ENCODE data around the gene LPP.

LPP gene

DNA sequence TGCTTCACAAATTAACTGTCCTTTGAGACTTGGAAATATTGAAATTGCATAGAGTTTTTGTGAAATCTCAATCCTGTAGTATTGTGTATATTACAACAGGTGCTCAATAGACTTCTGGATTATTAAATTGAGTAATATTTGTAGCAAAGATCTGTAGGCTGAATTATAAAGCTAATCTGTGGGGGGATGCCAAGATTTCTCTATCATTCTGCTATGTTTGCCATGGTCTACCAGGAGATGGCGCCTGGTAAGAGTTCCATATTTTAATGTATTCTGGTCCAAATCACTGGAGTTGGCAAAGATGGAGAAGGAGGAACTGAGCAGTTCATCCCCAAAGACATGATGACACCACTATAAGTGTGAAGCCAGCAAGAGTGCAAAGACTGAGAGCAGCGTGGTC lies 676.9 kb downstream of the LPP start:
- TF ChIP-seq, protein P1, sequence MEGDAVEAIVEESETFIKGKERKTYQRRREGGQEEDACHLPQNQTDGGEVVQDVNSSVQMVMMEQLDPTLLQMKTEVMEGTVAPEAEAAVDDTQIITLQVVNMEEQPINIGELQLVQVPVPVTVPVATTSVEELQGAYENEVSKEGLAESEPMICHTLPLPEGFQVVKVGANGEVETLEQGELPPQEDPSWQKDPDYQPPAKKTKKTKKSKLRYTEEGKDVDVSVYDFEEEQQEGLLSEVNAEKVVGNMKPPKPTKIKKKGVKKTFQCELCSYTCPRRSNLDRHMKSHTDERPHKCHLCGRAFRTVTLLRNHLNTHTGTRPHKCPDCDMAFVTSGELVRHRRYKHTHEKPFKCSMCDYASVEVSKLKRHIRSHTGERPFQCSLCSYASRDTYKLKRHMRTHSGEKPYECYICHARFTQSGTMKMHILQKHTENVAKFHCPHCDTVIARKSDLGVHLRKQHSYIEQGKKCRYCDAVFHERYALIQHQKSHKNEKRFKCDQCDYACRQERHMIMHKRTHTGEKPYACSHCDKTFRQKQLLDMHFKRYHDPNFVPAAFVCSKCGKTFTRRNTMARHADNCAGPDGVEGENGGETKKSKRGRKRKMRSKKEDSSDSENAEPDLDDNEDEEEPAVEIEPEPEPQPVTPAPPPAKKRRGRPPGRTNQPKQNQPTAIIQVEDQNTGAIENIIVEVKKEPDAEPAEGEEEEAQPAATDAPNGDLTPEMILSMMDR (conservative IDR thresholded peaks at IDR 0.05; ENCODE audit: low read depth), result no peak
- CTCF ChIA-PET, result no interaction called here
- no peak for DNase-seq (ENCODE audit: low spot score)

DNA sequence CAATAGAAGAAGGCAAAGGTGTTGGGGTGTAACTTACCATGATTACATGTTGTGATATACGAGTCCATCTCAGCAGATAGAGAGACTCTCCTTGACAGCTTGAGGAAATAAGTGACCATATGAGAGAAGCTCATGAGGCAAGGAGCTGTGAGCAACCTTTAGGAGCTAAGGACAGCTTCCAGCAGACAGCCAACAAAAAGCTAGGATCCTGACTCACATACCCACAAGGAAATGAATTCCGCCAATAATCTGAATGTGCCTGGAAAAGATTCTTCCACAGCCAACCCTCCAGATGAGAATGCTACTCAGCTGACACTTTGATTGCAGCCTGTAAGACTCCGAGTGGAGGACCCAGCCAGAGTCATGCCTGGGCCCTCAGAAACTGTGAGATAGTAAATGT lies 678.2 kb downstream of the LPP start:
- DNase-seq (ENCODE audit: low spot score), result no peak
- POLR2A ChIA-PET (ENCODE audit: low non-redundant PET), result no interaction called here

More for the DNA sequence above, 676.9 kb downstream of the LPP start:
- no peak overlapping the region for H3K27ac ChIP-seq
- POLR2A ChIA-PET (ENCODE audit: low non-redundant PET), result no interaction called here

DNA sequence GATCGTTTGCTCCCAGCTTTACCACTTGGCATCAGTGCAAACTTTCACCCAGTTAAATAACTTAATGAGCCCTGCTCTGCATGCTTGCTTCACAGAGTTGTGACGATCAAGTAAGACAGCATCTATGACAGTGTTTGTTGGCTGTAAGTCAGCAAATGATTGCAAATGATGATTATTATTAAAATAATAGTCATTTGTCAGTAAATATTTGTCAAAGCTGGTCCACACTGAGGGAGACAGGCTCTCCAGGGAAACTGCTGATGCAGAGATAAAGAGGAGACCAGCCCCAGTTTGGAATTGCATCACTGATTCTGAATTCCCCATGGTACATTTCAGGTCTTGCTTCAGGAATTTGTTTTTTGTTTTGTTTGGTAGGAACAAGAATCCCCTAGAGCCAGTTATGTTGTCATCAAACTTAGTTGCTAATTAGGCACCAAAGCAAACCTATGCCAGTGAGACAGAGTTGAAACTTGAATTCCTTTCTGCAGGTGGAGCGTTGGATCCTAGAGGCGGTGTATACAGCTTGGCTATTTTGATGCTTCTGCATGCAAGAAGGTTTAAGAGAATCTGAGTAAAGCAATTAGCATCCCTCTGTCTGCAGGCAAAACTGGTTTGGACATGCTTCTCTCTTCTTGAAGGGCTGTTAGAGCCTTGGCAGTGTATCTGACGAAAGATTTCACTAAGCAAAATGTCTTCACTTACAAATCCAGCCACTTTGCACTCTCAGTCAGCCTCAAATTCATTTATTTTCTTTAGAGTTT lies 679.2 kb downstream of the LPP start:
- ChIA-PET CTCF (interaction anchor here (0.8 to 0.9 kb wide), 2 partner anchors 121 to 1092 kb away, joined by 3 to 4 read pairs; no protein-coding TSS in a partner anchor), POLR2A (ENCODE audit: low non-redundant PET) (no interaction called here)
- peak; percentile 53 for DNase-seq (ENCODE audit: low spot score)
- H3K27ac ChIP-seq, result peak overlapping the region; percentile 83
- TF ChIP-seq, protein P1 (conservative IDR thresholded peaks at IDR 0.05; ENCODE audit: low read depth), result peak; percentile 29; the same call in 1 of the 2 replicates

More for the DNA sequence above, 678.2 kb downstream of the LPP start:
- CTCF ChIA-PET, result interaction anchor here (0.8 to 0.9 kb wide), 2 partner anchors 122 to 1091 kb away, joined by 3 to 4 read pairs; no protein-coding TSS in a partner anchor
- TF ChIP-seq, protein P1 (conservative IDR thresholded peaks at IDR 0.05; ENCODE audit: low read depth), result no peak
- peak overlapping the region; percentile 83 for H3K27ac ChIP-seq

DNA sequence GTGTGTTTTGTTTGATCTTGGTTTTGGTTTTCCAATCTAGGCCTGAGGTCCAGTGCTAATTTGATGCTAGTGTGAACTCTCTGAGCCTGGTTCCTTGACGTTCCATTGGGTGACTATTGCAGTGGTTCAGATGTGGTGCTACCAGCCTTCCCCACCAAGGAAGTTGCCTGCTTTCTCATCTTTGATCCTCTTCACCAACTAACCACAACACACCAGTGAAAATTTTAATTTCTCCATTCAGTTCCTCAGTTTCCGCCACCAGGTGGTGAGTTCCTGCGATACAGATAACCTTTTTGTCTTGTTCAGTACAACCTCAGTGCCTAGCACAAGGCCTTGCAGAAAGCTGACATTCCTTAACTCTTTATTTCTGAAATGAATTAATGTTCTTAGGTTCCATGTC lies 680.4 kb downstream of the LPP start:
- no peak for DNase-seq (ENCODE audit: low spot score)
- CTCF ChIA-PET, result interaction anchor here (0.7 kb wide), 1 partner anchor 1728 kb away, joined by 3 read pairs; no protein-coding TSS in a partner anchor
- TF ChIP-seq, protein P1 (conservative IDR thresholded peaks at IDR 0.05; ENCODE audit: low read depth), result no peak
- H3K27ac ChIP-seq, result no peak overlapping the region
- POLR2A ChIA-PET (ENCODE audit: low non-redundant PET), result no interaction called here

DNA sequence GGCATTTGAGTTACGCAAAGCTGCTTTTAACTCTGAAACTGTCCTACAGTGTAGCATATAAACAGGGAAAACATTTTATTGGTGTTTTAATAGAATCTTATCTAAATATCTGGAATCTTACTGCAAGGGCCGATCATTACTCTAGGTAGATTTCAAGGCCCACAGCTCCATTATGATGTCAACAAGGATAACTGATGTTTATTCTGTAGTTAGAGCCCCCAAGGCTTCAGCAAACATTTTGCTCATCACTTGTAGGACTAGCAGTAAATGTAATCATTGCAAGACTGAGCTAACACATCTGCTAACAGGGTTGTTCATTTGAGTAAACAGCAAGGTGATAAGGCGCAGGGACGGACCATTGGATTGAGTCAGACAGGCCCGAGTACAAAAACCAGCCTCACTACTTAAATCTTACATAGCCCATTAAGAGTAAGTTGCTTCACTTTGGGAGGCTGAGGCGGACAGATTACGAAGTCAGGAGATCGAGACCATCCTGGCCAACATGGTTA lies 685.3 kb downstream of the LPP start:
- H3K27ac ChIP-seq, result no peak overlapping the region
- POLR2A ChIA-PET (ENCODE audit: low non-redundant PET), result no interaction called here
- TF ChIP-seq, protein P1 (conservative IDR thresholded peaks at IDR 0.05; ENCODE audit: low read depth), result no peak
- CTCF ChIA-PET, result no interaction called here
- no peak for DNase-seq (ENCODE audit: low spot score)

DNA sequence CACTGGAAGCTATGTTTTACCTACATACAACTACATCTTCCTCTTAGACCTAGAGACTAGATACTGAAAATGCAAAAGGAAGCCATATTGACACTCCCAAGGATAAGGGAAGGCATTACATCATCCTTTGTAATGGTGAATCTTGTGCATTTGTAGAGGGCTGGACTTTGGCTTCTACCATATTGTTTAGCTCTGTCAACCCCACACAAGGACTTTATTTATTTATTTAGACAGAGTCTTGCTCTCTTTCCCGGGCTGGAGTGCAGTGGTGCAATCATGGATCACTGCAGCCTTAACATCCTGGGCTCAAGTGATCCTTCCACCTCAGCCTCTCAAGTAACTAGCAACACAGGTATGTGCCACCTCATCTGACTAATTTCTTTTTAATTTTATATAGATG lies 686.3 kb downstream of the LPP start:
- POLR2A ChIA-PET (ENCODE audit: low non-redundant PET), result no interaction called here
- no peak for DNase-seq (ENCODE audit: low spot score)
- TF ChIP-seq, protein P1 (conservative IDR thresholded peaks at IDR 0.05; ENCODE audit: low read depth), result no peak
- CTCF ChIA-PET, result no interaction called here
- H3K27ac ChIP-seq, result no peak overlapping the region
